Activated CD8-positive, alpha-beta T cell treated with anti-CD3 and anti-CD28 coated beads, Interleukin-2, amount 10 ng/mL, durations not matched to agents 7 days and 5 days (primary cell): ENCODE measurements around the gene MTREX. TPM values are rescaled to one million over a fixed set of nuclear protein-coding genes. Genes with fewer than 3 reads are reported as not detected.

ENCODE experiments used
- ATAC-seq: fragments of 150-1000 bp; cut with Tn5 transposase; one replicate; pipeline ENCODE4 v1.10.0; 2021; ENCODE audit warnings: moderate library complexity
- CTCF ChIA-PET: fragments of 350-600 bp; sonication (Branson Sonifier 250); formaldehyde crosslinking; loops from one replicate; lab custom pipeline; 2021; ENCODE audit warnings: antibody characterized with exemption; lab: Charles Lee
- POLR2A ChIA-PET: fragments of 350-600 bp; sonication (Branson Sonifier 250); formaldehyde crosslinking; loops from one replicate; lab custom pipeline; 2021; ENCODE audit warnings: antibody characterized with exemption; lab: Charles Lee
- DNase-seq: peaks from one replicate; pipeline ENCODE4 v3.0.0-alpha.2; 2020
- H3K27ac Mint-ChIP-seq: one replicate; pipeline ENCODE4 v1.8.0; 2021; ENCODE audit warnings: mild to moderate bottlenecking, mixed read lengths
- H3K27me3 Mint-ChIP-seq: one replicate; pipeline ENCODE4 v1.8.0; 2021; ENCODE audit warnings: low read depth, mixed read lengths
- H3K36me3 Mint-ChIP-seq: one replicate; pipeline ENCODE4 v1.8.0; 2021; ENCODE audit warnings: low read depth, mixed read lengths
- H3K4me1 Mint-ChIP-seq: one replicate; pipeline ENCODE4 v1.8.0; 2021; ENCODE audit warnings: low read depth, mixed read lengths
- H3K4me3 Mint-ChIP-seq: one replicate; pipeline ENCODE4 v1.8.0; 2021; ENCODE audit warnings: mild to moderate bottlenecking, mixed read lengths
- H3K9me3 Mint-ChIP-seq: one replicate; pipeline ENCODE4 v1.8.0; 2022; ENCODE audit warnings: mixed read lengths; ENCODE audit not compliant: insufficient read depth
- total RNA-seq, 2 experiments: library from RNA; stranded (reverse); gene quantifications; one replicate each; pipeline ENCODE4 v1.2.3, GENCODE V29; 2021

MTREX gene
- total RNA-seq, 2 experiments from 2014 or later: 61.8 to 67.1 TPM

- POLR2A ChIA-PET: no interaction called here
- Mint-ChIP-seq H3K27ac (no peak overlapping the region), H3K27me3 (no peaks in the 10 kb centered on the region), H3K36me3 (peaks cover 65% of the 10 kb centered on the region), H3K4me3 (no peak overlapping the region), H3K4me1 (no peaks in the 10 kb centered on the region), H3K9me3 (no peaks in the 10 kb centered on the region)
- no peak for ATAC-seq
- no peak for DNase-seq
- CTCF ChIA-PET: no interaction called here
These were observed 43.0 kb downstream of the MTREX start for GRCh38 chr5:55350754-55351153.

GRCh38 chr5:55356896-55357295, 49.1 kb downstream of the MTREX start:
- Mint-ChIP-seq H3K4me1 (no peaks in the 10 kb centered on the region), H3K27ac (no peak overlapping the region), H3K9me3 (no peaks in the 10 kb centered on the region), H3K27me3 (no peaks in the 10 kb centered on the region), H3K36me3 (peaks cover 52% of the 10 kb centered on the region), H3K4me3 (no peak overlapping the region)
- ChIA-PET CTCF (interaction anchor here (1.5 kb wide), 1 partner anchor 12 kb away, joined by 4 read pairs; no protein-coding TSS in a partner anchor), POLR2A (interaction anchor here (0.6 kb wide), 1 partner anchor 1017 kb away, joined by 3 read pairs; no protein-coding TSS in a partner anchor)
- ATAC-seq (peak; percentile 11), DNase-seq (no peak)

- ChIA-PET CTCF (interaction anchor here (1.7 kb wide), 1 partner anchor 188 kb away, joined by 3 read pairs; no protein-coding TSS in a partner anchor), POLR2A (no interaction called here)
- Mint-ChIP-seq H3K27ac (no peak overlapping the region), H3K4me1 (no peaks in the 10 kb centered on the region), H3K4me3 (no peak overlapping the region), H3K36me3 (peaks cover 38% of the 10 kb centered on the region), H3K9me3 (no peaks in the 10 kb centered on the region), H3K27me3 (no peaks in the 10 kb centered on the region)
- DNase-seq (no peak), ATAC-seq (no peak)
These were observed 52.4 kb downstream of the MTREX start for GRCh38 chr5:55360190-55360589.

GRCh38 chr5:55363856-55364255, 56.1 kb downstream of the MTREX start:
- ChIA-PET CTCF (no interaction called here), POLR2A (no interaction called here)
- Mint-ChIP-seq H3K9me3 (no peaks in the 10 kb centered on the region), H3K27me3 (no peaks in the 10 kb centered on the region), H3K4me1 (no peaks in the 10 kb centered on the region), H3K27ac (no peak overlapping the region), H3K36me3 (peaks cover 39% of the 10 kb centered on the region), H3K4me3 (no peak overlapping the region)
- no peak for ATAC-seq
- DNase-seq: no peak

GRCh38 chr5:55364537-55365055, 56.8 kb downstream of the MTREX start:
- H3K27me3 Mint-ChIP-seq: no peaks in the 10 kb centered on the region
- ChIA-PET CTCF (no interaction called here), POLR2A (no interaction called here)

GRCh38 chr5:55370291-55370925, 62.6 kb downstream of the MTREX start:
- no peaks in the 10 kb centered on the region for H3K27me3 Mint-ChIP-seq
- peaks cover 15% of the 10 kb centered on the region for H3K9me3 Mint-ChIP-seq
- no peak for DNase-seq
- ChIA-PET POLR2A (no interaction called here), CTCF (no interaction called here)
- peaks cover 67% of the 10 kb centered on the region for H3K36me3 Mint-ChIP-seq
- ATAC-seq: no peak
- no peak overlapping the region for H3K27ac Mint-ChIP-seq
- no peaks in the 10 kb centered on the region for H3K4me1 Mint-ChIP-seq
- H3K4me3 Mint-ChIP-seq: no peak overlapping the region

More at GRCh38 chr5:55364537-55365055, 56.8 kb downstream of the MTREX start:
- ATAC-seq (no peak), DNase-seq (no peak)
- H3K27ac Mint-ChIP-seq: no peak overlapping the region
- peaks cover 38% of the 10 kb centered on the region for H3K36me3 Mint-ChIP-seq
- no peak overlapping the region for H3K4me3 Mint-ChIP-seq
- no peaks in the 10 kb centered on the region for H3K4me1 Mint-ChIP-seq
- no peaks in the 10 kb centered on the region for H3K9me3 Mint-ChIP-seq

GRCh38 chr5:55371145-55371544, 63.4 kb downstream of the MTREX start:
- Mint-ChIP-seq H3K36me3 (peaks cover 71% of the 10 kb centered on the region), H3K27me3 (no peaks in the 10 kb centered on the region), H3K27ac (no peak overlapping the region), H3K4me1 (no peaks in the 10 kb centered on the region), H3K9me3 (peaks cover 15% of the 10 kb centered on the region), H3K4me3 (no peak overlapping the region)
- ATAC-seq (no peak), DNase-seq (no peak)
- ChIA-PET POLR2A (no interaction called here), CTCF (no interaction called here)

GRCh38 chr5:55372130-55372925, 64.5 kb downstream of the MTREX start:
- Mint-ChIP-seq H3K36me3 (peaks cover 66% of the 10 kb centered on the region), H3K4me1 (no peaks in the 10 kb centered on the region), H3K4me3 (no peak overlapping the region), H3K9me3 (peaks cover 15% of the 10 kb centered on the region), H3K27me3 (no peaks in the 10 kb centered on the region), H3K27ac (no peak overlapping the region)
- DNase-seq (no peak), ATAC-seq (no peak)
- POLR2A ChIA-PET: no interaction called here
- CTCF ChIA-PET: interaction anchor here (0.7 to 1.5 kb wide), 2 partner anchors 14 to 320 kb away, joined by 4 to 5 read pairs; no protein-coding TSS in a partner anchor

GRCh38 chr5:55377810-55378209, 70.0 kb downstream of the MTREX start:
- ATAC-seq (no peak), DNase-seq (no peak)
- H3K36me3 Mint-ChIP-seq: peaks cover 58% of the 10 kb centered on the region
- H3K4me1 Mint-ChIP-seq: no peaks in the 10 kb centered on the region
- no peaks in the 10 kb centered on the region for H3K27me3 Mint-ChIP-seq
- ChIA-PET CTCF (interaction anchor here (1.3 kb wide), 1 partner anchor 9 kb away, joined by 3 read pairs; no protein-coding TSS in a partner anchor), POLR2A (no interaction called here)
- no peak overlapping the region for H3K4me3 Mint-ChIP-seq
- peaks cover 14% of the 10 kb centered on the region for H3K9me3 Mint-ChIP-seq
- no peak overlapping the region for H3K27ac Mint-ChIP-seq

GRCh38 chr5:55383254-55383653, 75.5 kb downstream of the MTREX start:
- no peak overlapping the region for H3K4me3 Mint-ChIP-seq
- POLR2A ChIA-PET: no interaction called here
- CTCF ChIA-PET: no interaction called here
- no peak for ATAC-seq
- no peaks in the 10 kb centered on the region for H3K27me3 Mint-ChIP-seq
- H3K4me1 Mint-ChIP-seq: peaks cover 13% of the 10 kb centered on the region
- peaks cover 58% of the 10 kb centered on the region for H3K36me3 Mint-ChIP-seq
- peaks cover 19% of the 10 kb centered on the region for H3K9me3 Mint-ChIP-seq
- H3K27ac Mint-ChIP-seq: no peak overlapping the region
- DNase-seq: no peak

GRCh38 chr5:55384072-55384471, 76.3 kb downstream of the MTREX start:
- no peak overlapping the region for H3K27ac Mint-ChIP-seq
- POLR2A ChIA-PET: no interaction called here
- H3K9me3 Mint-ChIP-seq: peaks cover 19% of the 10 kb centered on the region
- H3K36me3 Mint-ChIP-seq: peaks cover 62% of the 10 kb centered on the region
- peaks cover 13% of the 10 kb centered on the region for H3K4me1 Mint-ChIP-seq
- H3K4me3 Mint-ChIP-seq: no peak overlapping the region
- DNase-seq (no peak), ATAC-seq (no peak)
- no peaks in the 10 kb centered on the region for H3K27me3 Mint-ChIP-seq
- CTCF ChIA-PET: no interaction called here

- H3K27ac Mint-ChIP-seq: no peak overlapping the region
- DNase-seq: no peak
- peaks cover 65% of the 10 kb centered on the region for H3K36me3 Mint-ChIP-seq
- no peaks in the 10 kb centered on the region for H3K27me3 Mint-ChIP-seq
- no peak overlapping the region for H3K4me3 Mint-ChIP-seq
- ChIA-PET CTCF (no interaction called here), POLR2A (no interaction called here)
- H3K9me3 Mint-ChIP-seq: peaks cover 19% of the 10 kb centered on the region
- peaks cover 13% of the 10 kb centered on the region for H3K4me1 Mint-ChIP-seq
- no peak for ATAC-seq
These were observed 77.4 kb downstream of the MTREX start for GRCh38 chr5:55385227-55385626.
